Heart right ventricle (tissue), 16 donors: Measurements from ENCODE around the gene OGDH. TPM values are rescaled to one million over a fixed set of nuclear protein-coding genes. Genes with fewer than 3 reads are reported as not detected.
A peak's percentile ranks its signal among the peaks of the same experiment; 100 is the strongest.

ENCODE experiments used
- ATAC-seq, 8 donors: fragments of 200-7000 bp; cut with Tn5 transposase; one replicate each; pipeline ENCODE4 v1.9.1; 2020; ENCODE audit warnings: mild to moderate bottlenecking in 8 of 8, moderate library complexity in 8 of 8, moderate number of reproducible peaks in 1 of 8
- DNase-seq, 2 donors: peaks; one replicate each; pipeline ENCODE4 v3.0.0-alpha.2; 2020
- H3K27ac ChIP-seq, 10 donors: fragments of 200-600 bp; sonication (generic) in 2 of 10; one replicate each; pipeline versions ENCODE4 v1.5.0 to v1.8.0; 2020 to 2022; ENCODE audit warnings: mild to moderate bottlenecking in 3 of 10
- H3K27me3 ChIP-seq, 7 donors: fragments of 200-600 bp; one replicate each; pipeline ENCODE4 v1.8.0; 2021 to 2022; ENCODE audit warnings: mild to moderate bottlenecking in 2 of 7
- H3K36me3 ChIP-seq, 9 donors: fragments of 200-600 bp; sonication (generic) in 1 of 9; one replicate each; pipeline versions ENCODE4 v1.5.0 to v1.8.0; 2020 to 2022; ENCODE audit warnings: mild to moderate bottlenecking in 2 of 9
- H3K4me1 ChIP-seq, 9 donors: fragments of 200-600 bp; sonication (generic) in 1 of 9; one replicate each; pipeline versions ENCODE4 v1.5.0 to v1.8.0; 2020 to 2022; ENCODE audit warnings: mild to moderate bottlenecking in 4 of 9
- H3K4me3 ChIP-seq, 10 donors: fragments of 200-600 bp; sonication (generic) in 2 of 10; one replicate each; pipeline versions ENCODE4 v1.5.0 to v1.8.0; 2020 to 2022; ENCODE audit warnings: mild to moderate bottlenecking in 7 of 10, moderate library complexity in 2 of 10
- H3K9me3 ChIP-seq, 11 donors: fragments of 200-600 bp in 10 of 11; sonication (generic) in 2 of 11; one replicate each; pipeline versions ENCODE4 v1.5.0 to v1.8.0; 2013 to 2022; ENCODE audit warnings: mild to moderate bottlenecking in 2 of 11, control low read depth in 1 of 11, moderate library complexity in 1 of 11
- WGBS, 2 donors: extraction: QIAGEN DNeasy Blood & Tissue Kit; methylation state at CpG; one replicate each; pipeline ENCODE4 v1.1.7; 2013; ENCODE audit warnings: inconsistent platforms in 1 of 2; 5-methylcytosine and 5-hydroxymethylcytosine counted together
- intact Hi-C, 10 donors: fragments of 100-400 bp; cut with DNase I; formaldehyde crosslinking; loops; one replicate each; pipeline versions ENCODE4 v1.11.1 to v1.14.2; 2022
- polyA plus RNA-seq, 2 donors: library from polyadenylated mRNA; stranded (reverse); fragments of 200-250 nt; gene quantifications; one replicate each; pipeline ENCODE4 v1.2.3, GENCODE V29; 2013
- total RNA-seq, 10 donors: library from RNA; stranded (reverse); fragmentation: NEBNext Ultra II Directional in 3 of 10; extraction: Animal tissue kit (Norgen Biotek cat#: 25700) in 3 of 10; gene quantifications; one replicate each; pipeline versions ENCODE4 v1.2.1 to v1.2.4, GENCODE V29; 2021 to 2023
- TF ChIP-seq, protein P1 (sequence below), 9 donors: fragments of 200-600 bp; sonication (generic) in 2 of 9; IDR thresholded peaks; one replicate each; pipeline versions ENCODE4 v1.5.0 to v1.8.0; 2021 to 2022; ENCODE audit warnings: antibody characterized with exemption in 9 of 9, mild to moderate bottlenecking in 5 of 9, moderate library complexity in 1 of 9
- donor health status: Arrhythmogenic right ventricular cardiomyopathy.
- donor health status: ischemic (EF 13 %, LVEDD 7.1; RV severe dilation, severe dysfunction).
- donor health status: healthy with polysubstance abuse.
- donor health status: DM: no; HTN: yes; CAD: no.
- donor health status: DM: no; HTN: no; CAD: no.
- donor health status: ischemic (EF 25% LVEDD 6.9; RV normal size, moderate dysfunction).
- donor health status: ischemic (EF 25% LVEDD 5.7; RV mildly dilated, moderate dysfunction).
- donor health status: healthy.
- donor health status: DM: yes; HTN: yes; CAD: no.
- donor health status: Ischemic cardiomyopathy.
- donor health status: ischemic (EF 35%, LVEDD 5.7; RV mildly dilated, moderate dysfunction).
- donor health status: nonischemic (EF 11% LVEDD 7.7; RV severe dilation, severe dysfunction).
- donor health status: DM: yes; HTN: yes; CAD: no.
- donor health status: PGD.
- donor health status: ischemic (EF 29% LVEDD 5.4; RV normal size, mild dysfunction).
- donor health status: nonischemic (EF 23%, LVEDD 6.1; RV moderate dilation, normal function).

Gene OGDH
- total and polyA plus RNA-seq, 12 donors, result 202 to 724 (median 672) TPM

DNA sequence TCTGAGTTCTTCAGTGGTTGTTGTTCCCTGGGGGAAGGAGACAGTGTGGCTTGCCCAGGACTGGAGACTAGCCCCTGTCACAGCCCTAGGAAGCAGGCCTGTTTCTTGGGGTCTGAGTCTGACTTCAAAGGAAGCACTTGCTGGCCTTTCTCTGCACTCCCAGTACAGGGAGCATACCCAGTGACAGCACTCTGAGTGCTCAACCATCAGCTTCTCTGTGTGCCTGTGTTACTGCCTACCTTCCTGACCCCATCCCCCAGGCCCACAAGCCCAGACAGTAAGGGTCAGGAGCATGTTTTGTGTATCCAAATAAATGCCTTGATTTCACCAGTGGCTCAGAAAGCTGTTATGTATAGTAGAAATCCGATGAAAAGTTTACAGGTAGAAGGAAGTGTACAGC lies 48.9 kb downstream of the OGDH start:
- peaks cover 0 to 97% (median 14%) of the 10 kb centered on the region in 9 donors for H3K36me3 ChIP-seq
- H3K9me3 ChIP-seq, result peaks cover 0 to 19% (median 2%) of the 10 kb centered on the region in 11 donors
- TF ChIP-seq, protein P1, sequence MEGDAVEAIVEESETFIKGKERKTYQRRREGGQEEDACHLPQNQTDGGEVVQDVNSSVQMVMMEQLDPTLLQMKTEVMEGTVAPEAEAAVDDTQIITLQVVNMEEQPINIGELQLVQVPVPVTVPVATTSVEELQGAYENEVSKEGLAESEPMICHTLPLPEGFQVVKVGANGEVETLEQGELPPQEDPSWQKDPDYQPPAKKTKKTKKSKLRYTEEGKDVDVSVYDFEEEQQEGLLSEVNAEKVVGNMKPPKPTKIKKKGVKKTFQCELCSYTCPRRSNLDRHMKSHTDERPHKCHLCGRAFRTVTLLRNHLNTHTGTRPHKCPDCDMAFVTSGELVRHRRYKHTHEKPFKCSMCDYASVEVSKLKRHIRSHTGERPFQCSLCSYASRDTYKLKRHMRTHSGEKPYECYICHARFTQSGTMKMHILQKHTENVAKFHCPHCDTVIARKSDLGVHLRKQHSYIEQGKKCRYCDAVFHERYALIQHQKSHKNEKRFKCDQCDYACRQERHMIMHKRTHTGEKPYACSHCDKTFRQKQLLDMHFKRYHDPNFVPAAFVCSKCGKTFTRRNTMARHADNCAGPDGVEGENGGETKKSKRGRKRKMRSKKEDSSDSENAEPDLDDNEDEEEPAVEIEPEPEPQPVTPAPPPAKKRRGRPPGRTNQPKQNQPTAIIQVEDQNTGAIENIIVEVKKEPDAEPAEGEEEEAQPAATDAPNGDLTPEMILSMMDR (IDR thresholded peaks at IDR 0.05), result no peak
- 86 to 90% methylated on average over 1 of the region's 1 CpG for WGBS, 2 donors
- peaks cover 0 to 24% (median 8%) of the 10 kb centered on the region in 9 donors for H3K4me1 ChIP-seq
- no peak overlapping the region for H3K4me3 ChIP-seq
- no peak for DNase-seq
- intact Hi-C loops, result no loop called here
- peak in 1 of 8 donors; percentile 14 for ATAC-seq
- H3K27ac ChIP-seq, result peak overlapping the region; percentile 14 to 85 (median 78)
- no peaks in the 10 kb centered on the region for H3K27me3 ChIP-seq

DNA sequence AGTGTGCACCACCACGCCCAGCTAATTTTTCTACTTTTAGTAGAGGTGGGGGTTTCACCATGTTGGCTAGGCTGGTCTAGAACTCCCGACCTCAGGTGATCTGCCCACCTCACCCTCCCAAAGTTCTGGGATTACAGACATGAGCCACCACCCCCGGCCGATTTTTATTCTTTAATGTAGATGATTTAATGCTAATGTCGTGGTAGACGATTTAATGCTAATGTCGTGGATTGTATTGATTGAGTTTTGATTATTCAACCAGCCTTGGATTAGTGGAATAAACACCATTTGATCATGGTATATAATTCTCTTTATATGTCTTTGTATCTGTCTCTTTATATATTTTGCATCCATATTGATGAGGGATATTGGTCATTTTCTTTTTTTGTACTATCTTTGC lies 52.6 kb downstream of the OGDH start:
- WGBS, 2 donors, result 97 to 98% methylated on average over 7 of the region's 7 CpGs
- Histone ChIP-seq H3K4me3 (no peak overlapping the region), H3K9me3 (peaks cover 0 to 34% (median 14%) of the 10 kb centered on the region in 11 donors), H3K27ac (no peak overlapping the region), H3K4me1 (peaks cover 0 to 9% (median 1%) of the 10 kb centered on the region in 9 donors), H3K27me3 (no peaks in the 10 kb centered on the region), H3K36me3 (peaks cover 0 to 99% (median 24%) of the 10 kb centered on the region in 9 donors)
- TF ChIP-seq, protein P1 (IDR thresholded peaks at IDR 0.05), result no peak
- intact Hi-C loops, result no loop called here
- DNase-seq (no peak), ATAC-seq (no peak)

DNA sequence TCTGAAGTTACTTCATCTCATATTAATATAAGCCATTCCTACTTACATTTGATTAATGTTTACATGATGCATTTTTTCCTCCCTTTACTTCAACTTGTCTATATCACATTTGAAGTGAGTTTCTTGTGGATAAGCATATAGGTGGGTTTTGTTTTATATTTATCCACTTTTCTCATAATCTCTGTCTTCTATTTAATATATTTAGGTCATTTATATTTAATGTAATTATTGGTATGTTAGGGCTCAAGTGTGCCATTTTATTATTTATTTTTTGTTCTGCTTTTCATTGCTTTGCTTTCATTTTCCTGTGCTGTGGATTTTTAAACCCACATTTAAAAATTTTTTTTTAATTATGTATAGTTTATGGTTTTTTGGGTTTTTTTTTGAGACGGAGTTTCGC lies 54.8 kb downstream of the OGDH start:
- 98 to 100% methylated on average over 2 of the region's 2 CpGs for WGBS, 2 donors
- TF ChIP-seq, protein P1 (IDR thresholded peaks at IDR 0.05), result no peak
- peaks cover 0 to 34% (median 14%) of the 10 kb centered on the region in 11 donors for H3K9me3 ChIP-seq
- H3K4me3 ChIP-seq, result no peak overlapping the region
- intact Hi-C loops, result no loop called here
- H3K36me3 ChIP-seq, result peaks cover 0 to 97% (median 20%) of the 10 kb centered on the region in 9 donors
- ATAC-seq (no peak), DNase-seq (no peak)
- H3K4me1 ChIP-seq, result peaks cover 0 to 10% (median 0%) of the 10 kb centered on the region in 9 donors
- no peaks in the 10 kb centered on the region for H3K27me3 ChIP-seq
- no peak overlapping the region for H3K27ac ChIP-seq

DNA sequence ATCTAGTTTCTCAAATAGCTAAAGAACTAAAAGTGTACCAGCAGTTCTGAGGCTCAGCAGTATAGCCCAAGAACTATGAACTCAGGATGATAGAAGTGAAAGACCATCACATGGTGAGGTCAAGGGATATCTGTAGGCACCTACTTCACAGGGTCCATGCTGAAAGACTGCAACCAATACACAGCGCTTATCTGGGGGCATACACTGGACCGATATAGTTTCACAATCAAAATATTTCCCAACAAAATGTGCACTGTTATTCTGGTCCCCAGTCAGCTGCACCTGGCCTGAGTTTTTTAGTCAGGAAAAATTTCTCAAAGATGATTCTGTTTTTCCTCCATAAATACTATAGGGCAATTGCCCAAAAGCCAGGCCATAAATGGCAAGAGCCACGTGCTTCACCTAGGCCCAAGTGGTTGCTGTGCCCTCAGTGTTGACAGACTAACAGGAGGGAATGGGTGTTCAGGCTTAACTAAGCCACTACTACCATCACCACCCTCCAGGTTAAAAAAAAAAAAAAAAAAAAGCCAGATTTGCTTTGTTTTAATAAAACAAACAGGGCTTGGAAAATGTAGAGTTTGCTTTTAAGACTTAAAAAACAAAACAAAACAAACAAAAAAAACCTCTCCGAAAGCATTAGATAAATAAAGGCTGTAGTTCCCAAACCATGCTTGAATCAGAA lies 58.5 kb downstream of the OGDH start:
- H3K36me3 ChIP-seq, result peaks cover 0 to 95% (median 31%) of the 10 kb centered on the region in 9 donors
- DNase-seq, result no peak
- no peak overlapping the region for H3K27ac ChIP-seq
- peaks cover 0 to 24% (median 14%) of the 10 kb centered on the region in 11 donors for H3K9me3 ChIP-seq
- TF ChIP-seq, protein P1 (IDR thresholded peaks at IDR 0.05), result no peak
- H3K4me3 ChIP-seq, result no peak overlapping the region
- no peak for ATAC-seq
- H3K27me3 ChIP-seq, result no peaks in the 10 kb centered on the region
- intact Hi-C loops, result loop anchor here in 1 of 10 donors (2.0 kb wide), 1 partner anchor 70 kb away; no protein-coding TSS in a partner anchor
- 84 to 88% methylated on average over 4 of the region's 4 CpGs for WGBS, 2 donors
- H3K4me1 ChIP-seq, result peaks cover 0 to 13% (median 0%) of the 10 kb centered on the region in 9 donors
